GM12892 (cell line): ENCODE measurements around the gene ZNF219.

Source experiments
- POLR2A ChIP-seq: IDR thresholded peaks from 2 replicates; pipeline ENCODE4 v1.6.1; 2011; ENCODE audit warnings: low read depth, low read length, control low read depth
- POLR2AphosphoS5 ChIP-seq: IDR thresholded peaks from 2 replicates; pipeline ENCODE4 v1.6.1; 2011; ENCODE audit warnings: low read depth, low read length, control low read depth

DNA sequence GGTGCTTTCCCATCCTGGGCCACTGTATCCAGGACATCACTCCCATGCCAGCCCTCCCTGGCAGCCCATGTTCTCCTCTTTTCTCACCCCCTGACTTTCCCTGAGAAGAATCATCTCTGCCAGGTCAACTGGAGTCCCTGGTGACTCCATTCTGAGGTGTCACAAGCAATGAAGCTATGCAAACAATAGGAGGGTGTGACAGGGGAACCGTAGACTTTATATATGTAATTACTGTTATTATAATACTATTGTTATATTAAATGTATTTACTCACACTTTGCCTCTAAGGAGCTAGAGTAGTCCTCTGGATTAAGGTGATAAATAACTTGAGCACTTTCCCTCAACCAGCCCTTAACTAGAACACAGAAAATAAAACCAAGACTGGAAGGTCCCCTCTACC is 9.2 kb downstream of the ZNF219 start:
- TF ChIP-seq POLR2AphosphoS5, result no peak
- TF ChIP-seq POLR2A, result no peak
